Gastrocnemius medialis (tissue), 4 donors: Measurements from ENCODE around the gene CCDC154. TPM values are rescaled to one million over a fixed set of nuclear protein-coding genes. Genes with fewer than 3 reads are reported as not detected.
"Not testable (repeated sequence)": the region's sequence is repeated elsewhere in the genome, so short reads cannot be mapped to it uniquely, and the experiment has no call there.

Experiments
- ATAC-seq, 2 donors: fragments of 150-250 bp; one replicate each; pipeline ENCODE4 v1.9.1; 2016
- DNase-seq, 2 donors: peaks; one replicate each; pipeline ENCODE4 v3.0.0-alpha.2; 2019
- H3K27ac ChIP-seq, 4 donors: fragments of 200-600 bp; sonication (generic); 1 replicate in 1 of 4; 2 replicates in 3 of 4; pipeline ENCODE4 v1.5.1; 2016 to 2018; ENCODE audit warnings: mild to moderate bottlenecking in 2 of 4, moderate library complexity in 1 of 4
- H3K27me3 ChIP-seq, 3 donors: fragments of 200-600 bp; sonication (generic) in 2 of 3; 1 replicate in 1 of 3; 2 replicates in 2 of 3; pipeline versions ENCODE4 v1.5.1 to v1.6.0; 2016 to 2019; ENCODE audit warnings: mild to moderate bottlenecking in 1 of 3, moderate library complexity in 1 of 3
- H3K36me3 ChIP-seq, 2 donors: fragments of 200-600 bp; sonication (generic) in 1 of 2; one replicate each; pipeline ENCODE4 v1.5.1; 2017 to 2018
- H3K4me1 ChIP-seq, 2 donors: fragments of 200-600 bp; sonication (generic) in 1 of 2; one replicate each; pipeline ENCODE4 v1.5.1; 2016 to 2017; ENCODE audit warnings: mild to moderate bottlenecking in 2 of 2
- H3K4me3 ChIP-seq, 4 donors: fragments of 200-600 bp; sonication (generic) in 3 of 4; 1 replicate in 1 of 4; 2 replicates in 3 of 4; pipeline ENCODE4 v1.5.1; 2016 to 2019; ENCODE audit warnings: mild to moderate bottlenecking in 2 of 4
- H3K9me3 ChIP-seq, 3 donors: fragments of 200-600 bp; sonication (generic) in 2 of 3; 1 replicate in 1 of 3; 2 replicates in 2 of 3; pipeline ENCODE4 v1.5.1; 2016 to 2019
- POLR2A ChIP-seq, 2 donors: fragments of 450-650 bp; IDR thresholded peaks; one replicate each; pipeline ENCODE4 v1.6.1; 2017; ENCODE audit warnings: antibody characterized with exemption in 2 of 2, mild to moderate bottlenecking in 2 of 2, moderate library complexity in 2 of 2
- in situ Hi-C, 4 donors: fragments of 200-750 bp; cut with MboI; loops; one replicate each; pipeline versions ENCODE4 v1.15.0 to v1.8.0; 2017; ENCODE audit warnings: low sequenced_read_pairs in 4 of 4
- intact Hi-C: fragments of 100-400 bp; cut with DNase I; formaldehyde crosslinking; loops from one replicate; pipeline ENCODE4 v1.15.1; 2023; ENCODE audit warnings: low total_unique reads
- total RNA-seq, 4 donors: library from RNA; depleted of rRNA; stranded (reverse); fragments of >200 nt; gene quantifications; one replicate each; pipeline versions ENCODE4 v1.1.0 to v1.2.3, GENCODE V29; 2016
- TF ChIP-seq, protein P1 (sequence below), 5 experiments: fragments of 450-650 bp in 3 of 5; fragments of 200-600 bp in 2 of 5; sonication (generic) in 2 of 5; IDR thresholded peaks in 4 of 5; conservative IDR thresholded peaks in 1 of 5; 1 replicate in 4 of 5; 2 replicates in 1 of 5; pipeline ENCODE4 v1.5.1; 2016 to 2019; ENCODE audit warnings: antibody characterized with exemption in 5 of 5, mild to moderate bottlenecking in 3 of 5, moderate library complexity in 3 of 5

CCDC154 gene
- total RNA-seq, 4 donors from 2014 or later = 0.40 TPM; not detected in 3

GRCh38 chr16:1472974-1473373 lies 28.6 kb upstream of the CCDC154 start:
- in situ Hi-C loops = no loop called here
- intact Hi-C loops = loop anchor here (5.0 to 10.0 kb wide), 2 partner anchors 166 to 212 kb away; partner anchors contain the start of gene UBE2I
- no peak for TF ChIP-seq POLR2A (IDR thresholded peaks at IDR 0.05)
- TF ChIP-seq, protein P1, sequence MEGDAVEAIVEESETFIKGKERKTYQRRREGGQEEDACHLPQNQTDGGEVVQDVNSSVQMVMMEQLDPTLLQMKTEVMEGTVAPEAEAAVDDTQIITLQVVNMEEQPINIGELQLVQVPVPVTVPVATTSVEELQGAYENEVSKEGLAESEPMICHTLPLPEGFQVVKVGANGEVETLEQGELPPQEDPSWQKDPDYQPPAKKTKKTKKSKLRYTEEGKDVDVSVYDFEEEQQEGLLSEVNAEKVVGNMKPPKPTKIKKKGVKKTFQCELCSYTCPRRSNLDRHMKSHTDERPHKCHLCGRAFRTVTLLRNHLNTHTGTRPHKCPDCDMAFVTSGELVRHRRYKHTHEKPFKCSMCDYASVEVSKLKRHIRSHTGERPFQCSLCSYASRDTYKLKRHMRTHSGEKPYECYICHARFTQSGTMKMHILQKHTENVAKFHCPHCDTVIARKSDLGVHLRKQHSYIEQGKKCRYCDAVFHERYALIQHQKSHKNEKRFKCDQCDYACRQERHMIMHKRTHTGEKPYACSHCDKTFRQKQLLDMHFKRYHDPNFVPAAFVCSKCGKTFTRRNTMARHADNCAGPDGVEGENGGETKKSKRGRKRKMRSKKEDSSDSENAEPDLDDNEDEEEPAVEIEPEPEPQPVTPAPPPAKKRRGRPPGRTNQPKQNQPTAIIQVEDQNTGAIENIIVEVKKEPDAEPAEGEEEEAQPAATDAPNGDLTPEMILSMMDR (IDR thresholded peaks at IDR 0.05 in 4 of 5, conservative IDR thresholded peaks at IDR 0.05 in 1 of 5) = no peak

DNA sequence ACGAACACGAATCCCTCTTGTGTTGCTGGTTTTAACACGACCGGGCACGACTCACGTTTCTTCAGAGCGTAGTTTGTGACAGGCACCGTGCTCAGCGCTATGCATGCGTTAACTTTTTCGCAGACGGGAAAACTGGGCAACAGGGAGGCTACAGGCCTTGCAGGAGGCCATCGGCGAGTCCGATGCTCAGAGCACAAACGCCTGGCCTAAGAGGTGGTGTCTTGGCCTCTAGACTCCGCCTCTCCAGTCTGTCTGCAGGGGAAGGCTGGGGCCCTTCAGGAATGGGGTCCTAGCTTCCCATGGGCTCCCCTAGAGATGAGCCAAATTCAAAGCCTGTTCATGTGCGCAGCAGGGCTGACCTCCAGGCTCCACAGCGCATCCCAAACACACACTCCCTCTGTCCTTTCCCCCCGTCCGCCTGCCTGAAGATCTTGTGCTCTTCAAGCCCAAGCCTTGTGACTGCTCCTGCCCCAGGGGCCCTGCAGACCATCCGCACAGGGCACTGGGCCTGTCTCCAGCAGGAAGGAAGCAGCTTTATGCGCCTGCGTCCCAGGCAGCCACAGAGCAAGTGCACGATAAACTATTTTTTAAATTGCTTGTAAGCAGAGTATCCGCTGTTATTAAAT lies 27.3 kb upstream of the CCDC154 start:
- TF ChIP-seq POLR2A (IDR thresholded peaks at IDR 0.05) = no peak
- TF ChIP-seq, protein P1 (IDR thresholded peaks at IDR 0.05 in 4 of 5, conservative IDR thresholded peaks at IDR 0.05 in 1 of 5) = no peak
- no peak for DNase-seq
- Histone ChIP-seq H3K36me3 (no peaks in the 10 kb centered on the region), H3K27ac (no peak overlapping the region), H3K4me3 (no peak overlapping the region), H3K9me3 (no peaks in the 10 kb centered on the region), H3K27me3 (no peaks in the 10 kb centered on the region), H3K4me1 (peaks cover 14 to 27% of the 10 kb centered on the region in 2 donors)
- intact Hi-C loops = loop anchor here (5.0 to 10.0 kb wide), 2 partner anchors 164 to 213 kb away; partner anchors contain the start of gene UBE2I
- ATAC-seq = no peak
- in situ Hi-C loops = no loop called here

More at GRCh38 chr16:1472974-1473373, 28.6 kb upstream of the CCDC154 start:
- Histone ChIP-seq H3K4me3 (no peak overlapping the region), H3K9me3 (no peaks in the 10 kb centered on the region), H3K27ac (no peak overlapping the region), H3K27me3 (no peaks in the 10 kb centered on the region), H3K36me3 (no peaks in the 10 kb centered on the region), H3K4me1 (peaks cover 14 to 27% of the 10 kb centered on the region in 2 donors)
- ATAC-seq (no peak), DNase-seq (no peak)

DNA sequence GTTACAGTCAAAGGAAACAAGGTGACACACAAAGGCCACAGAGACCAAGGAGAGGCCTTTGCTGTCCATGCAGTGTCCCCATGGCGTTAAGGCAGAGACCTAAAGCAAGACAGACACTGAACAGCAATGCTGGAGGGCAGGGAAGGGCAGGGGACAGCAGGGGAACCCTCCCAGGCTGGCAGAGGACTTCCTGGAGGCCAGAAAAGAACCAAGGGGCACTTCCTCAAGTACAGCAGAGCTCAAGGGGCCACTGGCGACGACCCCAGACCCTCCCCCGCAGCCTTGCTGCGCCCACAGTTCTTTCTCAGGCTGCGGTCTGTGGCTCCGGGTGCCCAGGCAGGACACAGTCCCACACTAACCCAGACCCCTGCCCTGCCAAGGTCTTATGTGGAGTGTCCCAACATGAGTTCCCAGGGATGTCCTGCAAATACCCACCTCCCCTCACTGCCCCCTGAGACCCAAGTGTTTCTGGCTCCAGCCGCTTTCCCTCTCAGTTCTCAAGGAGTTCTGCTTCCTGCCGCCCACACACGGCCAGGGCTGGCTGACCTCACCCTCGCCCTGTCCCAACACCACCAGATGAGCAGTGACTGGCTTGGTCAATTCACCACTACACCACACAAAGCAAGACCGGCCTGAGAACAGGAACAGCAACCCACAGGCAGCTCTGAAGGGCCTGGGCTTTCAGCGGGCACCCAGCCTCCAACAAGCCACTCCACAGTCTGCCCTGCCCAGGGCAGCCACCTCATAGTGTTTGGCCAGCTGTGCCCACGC lies 26.3 kb upstream of the CCDC154 start:
- Histone ChIP-seq H3K9me3 (no peaks in the 10 kb centered on the region), H3K36me3 (no peaks in the 10 kb centered on the region), H3K27ac (peak overlapping the region in 1 of 4 donors; percentile 18), H3K4me3 (no peak overlapping the region), H3K4me1 (peaks cover 14 to 23% of the 10 kb centered on the region in 2 donors), H3K27me3 (no peaks in the 10 kb centered on the region)
- TF ChIP-seq, protein P1 (IDR thresholded peaks at IDR 0.05 in 4 of 5, conservative IDR thresholded peaks at IDR 0.05 in 1 of 5) = no peak
- TF ChIP-seq POLR2A (IDR thresholded peaks at IDR 0.05) = no peak
- no peak for DNase-seq
- in situ Hi-C loops = no loop called here
- intact Hi-C loops = loop anchor here (5.0 to 10.0 kb wide), 2 partner anchors 163 to 214 kb away; partner anchors contain the start of gene UBE2I
- no peak for ATAC-seq

- Histone ChIP-seq H3K9me3 (no peaks in the 10 kb centered on the region), H3K27me3 (no peaks in the 10 kb centered on the region), H3K27ac (no peak overlapping the region), H3K4me3 (no peak overlapping the region), H3K36me3 (no peaks in the 10 kb centered on the region), H3K4me1 (peaks cover 14 to 19% of the 10 kb centered on the region in 2 donors)
- in situ Hi-C loops (no loop called here), intact Hi-C loops (loop anchor here (5.0 to 10.0 kb wide), 2 partner anchors 162 to 215 kb away; partner anchors contain the start of gene UBE2I)
- ATAC-seq (no peak), DNase-seq (no peak)
- TF ChIP-seq POLR2A (IDR thresholded peaks at IDR 0.05) = no peak
- TF ChIP-seq, protein P1 (IDR thresholded peaks at IDR 0.05 in 4 of 5, conservative IDR thresholded peaks at IDR 0.05 in 1 of 5) = no peak
These were observed 25.4 kb upstream of the CCDC154 start for GRCh38 chr16:1469693-1470201.

DNA sequence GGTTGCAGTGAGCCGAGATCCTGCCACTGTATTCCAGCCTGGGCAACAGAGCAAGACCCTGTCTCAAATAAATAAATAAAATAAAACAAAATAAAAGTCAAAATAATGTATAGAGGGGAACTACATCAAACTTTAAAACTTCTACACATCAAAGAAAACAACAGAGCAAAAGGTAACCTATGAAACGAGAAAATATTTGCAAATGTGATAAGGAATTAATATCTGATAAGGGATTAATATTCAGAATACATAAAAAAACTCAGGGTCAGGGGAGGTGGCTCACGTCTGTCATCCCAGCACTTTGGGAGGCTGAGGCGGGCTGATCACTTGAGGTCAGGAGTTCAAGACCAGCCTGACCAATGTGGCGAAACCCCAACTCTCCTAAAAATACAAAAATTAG lies 24.8 kb upstream of the CCDC154 start:
- H3K27ac ChIP-seq, in situ Hi-C loops, intact Hi-C loops, H3K9me3 ChIP-seq, H3K4me3 ChIP-seq, DNase-seq, H3K27me3 ChIP-seq, H3K36me3 ChIP-seq, ATAC-seq: not testable (repeated sequence)
- H3K4me1 ChIP-seq = peaks cover 13 to 18% of the 10 kb centered on the region in 2 donors
